Islet of Langerhans (tissue), 1 donor: Measurements from ENCODE around the gene TTLL4.

Experiments used
- FAIRE-seq: peaks from one replicate; lab custom pipeline; 2011; peaks lifted over from hg19 to GRCh38; lab: Jason Lieb, UNC

The TTLL4 gene

GRCh38 chr2:218718058-218718457, 7.4 kb downstream of the TTLL4 start:
- FAIRE-seq, result no peak

GRCh38 chr2:218719457-218719856, 8.8 kb downstream of the TTLL4 start:
- no peak for FAIRE-seq

- FAIRE-seq, result no peak
Measured at GRCh38 chr2:218720048-218721041, 9.7 kb downstream of the TTLL4 start.

GRCh38 chr2:218721488-218721887, 10.9 kb downstream of the TTLL4 start:
- no peak for FAIRE-seq

GRCh38 chr2:218721934-218722333, 11.3 kb downstream of the TTLL4 start:
- no peak for FAIRE-seq

- no peak for FAIRE-seq
Measured at GRCh38 chr2:218722419-218722818, 11.8 kb downstream of the TTLL4 start.

- no peak for FAIRE-seq
Measured at GRCh38 chr2:218722876-218723785, 12.5 kb downstream of the TTLL4 start.

- FAIRE-seq, result no peak
Measured at GRCh38 chr2:218726004-218726574, 15.5 kb downstream of the TTLL4 start.

- no peak for FAIRE-seq
Measured at GRCh38 chr2:218727502-218728165, 17.0 kb downstream of the TTLL4 start.

GRCh38 chr2:218729640-218730039, 19.0 kb downstream of the TTLL4 start:
- no peak for FAIRE-seq

- FAIRE-seq, result no peak
Measured at GRCh38 chr2:218732052-218732760, 21.6 kb downstream of the TTLL4 start.

GRCh38 chr2:218732761-218733158, 22.1 kb downstream of the TTLL4 start:
- FAIRE-seq, result no peak

GRCh38 chr2:218733171-218734021, 22.8 kb downstream of the TTLL4 start:
- no peak for FAIRE-seq

- FAIRE-seq, result no peak
Measured at GRCh38 chr2:218734190-218734975, 23.7 kb downstream of the TTLL4 start.

- no peak for FAIRE-seq
Measured at GRCh38 chr2:218736531-218736930, 25.9 kb downstream of the TTLL4 start.

GRCh38 chr2:218743068-218743467, 32.4 kb downstream of the TTLL4 start:
- no peak for FAIRE-seq

- FAIRE-seq, result no peak
Measured at GRCh38 chr2:218744615-218745014, 34.0 kb downstream of the TTLL4 start.

GRCh38 chr2:218745160-218745558, 34.5 kb downstream of the TTLL4 start:
- no peak for FAIRE-seq
